Neural progenitor cell (in vitro differentiated cells): Measurements from ENCODE around the gene ST7L.

Experiments used
- EZH2 ChIP-seq: fragments of 200-600 bp; sonication (generic); IDR thresholded peaks from 2 replicates; pipeline ENCODE4 v1.6.1; 2017; ENCODE audit warnings: antibody characterized with exemption, mild to moderate bottlenecking, moderate library complexity
- EZH2phosphoT487 ChIP-seq: fragments of 200-600 bp; sonication (generic); IDR thresholded peaks from 2 replicates; pipeline ENCODE4 v1.6.1; 2017; ENCODE audit warnings: antibody characterized with exemption
- TF ChIP-seq, protein P1 (sequence below): fragments of 200-600 bp; sonication (generic); IDR thresholded peaks from 2 replicates; pipeline ENCODE4 v1.5.1; 2017; ENCODE audit warnings: antibody characterized with exemption, mild to moderate bottlenecking

- TF ChIP-seq, protein P1, sequence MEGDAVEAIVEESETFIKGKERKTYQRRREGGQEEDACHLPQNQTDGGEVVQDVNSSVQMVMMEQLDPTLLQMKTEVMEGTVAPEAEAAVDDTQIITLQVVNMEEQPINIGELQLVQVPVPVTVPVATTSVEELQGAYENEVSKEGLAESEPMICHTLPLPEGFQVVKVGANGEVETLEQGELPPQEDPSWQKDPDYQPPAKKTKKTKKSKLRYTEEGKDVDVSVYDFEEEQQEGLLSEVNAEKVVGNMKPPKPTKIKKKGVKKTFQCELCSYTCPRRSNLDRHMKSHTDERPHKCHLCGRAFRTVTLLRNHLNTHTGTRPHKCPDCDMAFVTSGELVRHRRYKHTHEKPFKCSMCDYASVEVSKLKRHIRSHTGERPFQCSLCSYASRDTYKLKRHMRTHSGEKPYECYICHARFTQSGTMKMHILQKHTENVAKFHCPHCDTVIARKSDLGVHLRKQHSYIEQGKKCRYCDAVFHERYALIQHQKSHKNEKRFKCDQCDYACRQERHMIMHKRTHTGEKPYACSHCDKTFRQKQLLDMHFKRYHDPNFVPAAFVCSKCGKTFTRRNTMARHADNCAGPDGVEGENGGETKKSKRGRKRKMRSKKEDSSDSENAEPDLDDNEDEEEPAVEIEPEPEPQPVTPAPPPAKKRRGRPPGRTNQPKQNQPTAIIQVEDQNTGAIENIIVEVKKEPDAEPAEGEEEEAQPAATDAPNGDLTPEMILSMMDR: no peak
- TF ChIP-seq EZH2phosphoT487: no peak
- no peak for TF ChIP-seq EZH2
Observed at GRCh38 chr1:112583366-112583765, 35.6 kb downstream of the ST7L start.
